Measurements from ENCODE around the gene NECAB2. TPM values are rescaled to one million over a fixed set of nuclear protein-coding genes. Genes with fewer than 3 reads are reported as not detected.

Gene NECAB2
- total and polyA plus RNA-seq, 4 donors = 0.10 to 0.57 (median 0.39) TPM

DNA sequence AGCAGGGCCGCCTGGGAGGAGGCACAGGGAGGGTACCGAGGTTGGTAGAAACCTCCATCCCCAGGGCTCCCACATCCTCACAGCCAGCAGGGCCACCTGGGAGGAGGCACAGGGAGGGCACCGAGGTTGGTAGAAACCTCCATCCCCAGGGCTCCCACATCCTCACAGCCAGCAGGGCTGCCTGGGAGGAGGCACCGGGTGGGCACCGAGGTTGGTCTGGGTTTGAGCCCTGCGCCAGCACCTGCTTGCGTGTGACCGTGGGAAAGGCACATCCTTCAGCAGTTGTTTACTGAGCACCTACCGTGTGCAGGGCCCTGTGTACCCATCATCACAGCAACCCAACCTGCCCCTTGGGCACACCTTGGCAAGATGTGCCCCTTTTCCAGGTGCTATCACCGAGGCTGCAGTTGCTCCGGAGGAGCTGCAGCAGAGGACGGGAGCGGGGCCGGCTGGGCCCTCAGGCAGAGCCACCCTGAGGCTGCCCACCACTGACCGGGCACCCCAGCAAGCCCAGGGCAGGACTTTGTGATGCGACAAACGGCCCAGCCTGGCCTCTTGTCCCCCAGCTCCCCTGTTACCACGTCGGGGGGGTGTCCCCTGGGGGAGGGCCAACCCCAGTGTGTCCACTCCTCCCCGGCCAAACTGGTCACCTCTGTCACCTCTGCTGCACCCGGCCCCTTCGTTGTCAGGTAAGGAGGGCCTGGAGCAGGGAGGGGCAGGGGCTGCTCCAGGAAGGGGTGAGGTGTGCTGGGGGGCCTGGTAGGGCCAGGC, 37.1 kb upstream of the NECAB2 start:
- H3K36me3 ChIP-seq (ENCODE audit: control insufficient read depth in 4 of 4, insufficient read depth in 4 of 4, low read length in 4 of 4) = no peaks in the 10 kb centered on the region
- DNase-seq (no peak), ATAC-seq (ENCODE audit: insufficient read depth, low FRiP score) (no peak)
- no peak overlapping the region for H3K4me3 ChIP-seq
- no peak overlapping the region for H3K27ac ChIP-seq (ENCODE audit: low read depth in 1 of 2, low read length in 1 of 2)
- WGBS, 2 donors = 86 to 92% methylated on average over 22 of the region's 22 CpGs
- no peaks in the 10 kb centered on the region for H3K9me3 ChIP-seq (ENCODE audit: control insufficient read depth in 4 of 4, insufficient read depth in 3 of 4, low read length in 3 of 4)
- peaks cover 0 to 7% (median 0%) of the 10 kb centered on the region in 5 donors for H3K4me1 ChIP-seq (ENCODE audit: control insufficient read depth in 5 of 5, insufficient read depth in 5 of 5, low read length in 5 of 5)
- no peaks in the 10 kb centered on the region for H3K27me3 ChIP-seq (ENCODE audit: control insufficient read depth in 3 of 3, insufficient read depth in 3 of 3, low read length in 2 of 3)
- TF ChIP-seq, protein P1, sequence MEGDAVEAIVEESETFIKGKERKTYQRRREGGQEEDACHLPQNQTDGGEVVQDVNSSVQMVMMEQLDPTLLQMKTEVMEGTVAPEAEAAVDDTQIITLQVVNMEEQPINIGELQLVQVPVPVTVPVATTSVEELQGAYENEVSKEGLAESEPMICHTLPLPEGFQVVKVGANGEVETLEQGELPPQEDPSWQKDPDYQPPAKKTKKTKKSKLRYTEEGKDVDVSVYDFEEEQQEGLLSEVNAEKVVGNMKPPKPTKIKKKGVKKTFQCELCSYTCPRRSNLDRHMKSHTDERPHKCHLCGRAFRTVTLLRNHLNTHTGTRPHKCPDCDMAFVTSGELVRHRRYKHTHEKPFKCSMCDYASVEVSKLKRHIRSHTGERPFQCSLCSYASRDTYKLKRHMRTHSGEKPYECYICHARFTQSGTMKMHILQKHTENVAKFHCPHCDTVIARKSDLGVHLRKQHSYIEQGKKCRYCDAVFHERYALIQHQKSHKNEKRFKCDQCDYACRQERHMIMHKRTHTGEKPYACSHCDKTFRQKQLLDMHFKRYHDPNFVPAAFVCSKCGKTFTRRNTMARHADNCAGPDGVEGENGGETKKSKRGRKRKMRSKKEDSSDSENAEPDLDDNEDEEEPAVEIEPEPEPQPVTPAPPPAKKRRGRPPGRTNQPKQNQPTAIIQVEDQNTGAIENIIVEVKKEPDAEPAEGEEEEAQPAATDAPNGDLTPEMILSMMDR (IDR thresholded peaks at IDR 0.05; ENCODE audit: control extremely low read depth, extremely low read depth) = no peak
- no peak overlapping the region for H3K9ac ChIP-seq (ENCODE audit: insufficient read depth in 1 of 2, low read length in 2 of 2)

DNA sequence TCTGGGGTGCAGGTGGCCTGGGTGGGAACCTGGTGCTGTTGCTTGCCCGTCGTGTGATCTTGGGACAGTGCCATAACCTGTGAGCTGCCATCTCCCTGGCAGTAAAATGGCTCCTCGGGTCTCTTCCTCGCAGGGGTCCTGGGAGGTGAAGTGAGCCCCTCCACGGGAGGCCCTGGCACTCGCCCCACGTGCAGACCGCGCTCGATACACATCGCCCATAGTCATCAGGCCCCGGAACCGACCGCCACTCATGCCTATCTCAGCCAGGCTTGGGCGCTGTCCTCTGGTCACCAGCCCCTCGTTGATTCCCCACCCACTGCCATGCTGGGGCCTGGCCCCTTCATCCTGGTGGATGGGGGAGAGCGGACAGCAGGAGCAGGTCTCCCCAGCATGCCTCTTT, 36.5 kb upstream of the NECAB2 start:
- no peak overlapping the region for H3K9ac ChIP-seq (ENCODE audit: insufficient read depth in 1 of 2, low read length in 2 of 2)
- no peaks in the 10 kb centered on the region for H3K9me3 ChIP-seq (ENCODE audit: control insufficient read depth in 4 of 4, insufficient read depth in 3 of 4, low read length in 3 of 4)
- no peaks in the 10 kb centered on the region for H3K27me3 ChIP-seq (ENCODE audit: control insufficient read depth in 3 of 3, insufficient read depth in 3 of 3, low read length in 2 of 3)
- DNase-seq (no peak), ATAC-seq (ENCODE audit: insufficient read depth, low FRiP score) (no peak)
- TF ChIP-seq, protein P1 (IDR thresholded peaks at IDR 0.05; ENCODE audit: control extremely low read depth, extremely low read depth) = no peak
- H3K36me3 ChIP-seq (ENCODE audit: control insufficient read depth in 4 of 4, insufficient read depth in 4 of 4, low read length in 4 of 4) = no peaks in the 10 kb centered on the region
- WGBS, 2 donors = 88 to 92% methylated on average over 17 of the region's 17 CpGs
- H3K4me1 ChIP-seq (ENCODE audit: control insufficient read depth in 5 of 5, insufficient read depth in 5 of 5, low read length in 5 of 5) = peaks cover 0 to 7% (median 0%) of the 10 kb centered on the region in 5 donors
- H3K27ac ChIP-seq (ENCODE audit: low read depth in 1 of 2, low read length in 1 of 2) = no peak overlapping the region
- no peak overlapping the region for H3K4me3 ChIP-seq

DNA sequence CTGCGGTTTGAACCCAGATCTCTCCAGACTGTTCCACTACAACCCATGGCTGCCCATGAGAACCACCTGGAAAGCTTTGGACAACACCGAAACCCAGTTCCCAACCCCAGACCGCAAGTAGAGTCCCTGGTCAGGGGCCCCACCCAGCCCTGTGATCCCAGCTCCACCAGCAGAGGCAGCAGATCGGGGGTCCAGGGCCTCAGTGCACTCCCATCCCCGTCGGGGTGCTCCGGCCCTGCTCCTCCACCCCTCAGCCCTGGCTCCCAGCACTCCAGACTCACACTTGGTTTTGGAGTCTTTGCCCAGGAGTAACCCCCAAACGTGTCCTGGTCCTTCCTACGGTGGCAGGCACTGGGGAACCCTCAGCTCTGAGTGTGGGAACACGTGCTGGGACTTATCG, 35.7 kb upstream of the NECAB2 start:
- TF ChIP-seq, protein P1 (IDR thresholded peaks at IDR 0.05; ENCODE audit: control extremely low read depth, extremely low read depth) = no peak
- Histone ChIP-seq H3K36me3 (ENCODE audit: control insufficient read depth in 4 of 4, insufficient read depth in 4 of 4, low read length in 4 of 4) (no peaks in the 10 kb centered on the region), H3K4me1 (ENCODE audit: control insufficient read depth in 5 of 5, insufficient read depth in 5 of 5, low read length in 5 of 5) (peaks cover 0 to 5% (median 0%) of the 10 kb centered on the region in 5 donors), H3K9ac (ENCODE audit: insufficient read depth in 1 of 2, low read length in 2 of 2) (no peak overlapping the region), H3K4me3 (no peak overlapping the region), H3K27me3 (ENCODE audit: control insufficient read depth in 3 of 3, insufficient read depth in 3 of 3, low read length in 2 of 3) (no peaks in the 10 kb centered on the region), H3K9me3 (ENCODE audit: control insufficient read depth in 4 of 4, insufficient read depth in 3 of 4, low read length in 3 of 4) (no peaks in the 10 kb centered on the region), H3K27ac (ENCODE audit: low read depth in 1 of 2, low read length in 1 of 2) (no peak overlapping the region)
- ATAC-seq (ENCODE audit: insufficient read depth, low FRiP score) (no peak), DNase-seq (no peak)
- 94% methylated on average over 11 of the region's 11 CpGs for WGBS, 2 donors

Measured in lung (tissue), 12 donors.